MM.1S (cell line): Measurements from ENCODE around the gene ATP6V1A.
A peak's percentile ranks its signal among the peaks of the same experiment; 100 is the strongest.

Experiments
- DNase-seq: peaks from one replicate; pipeline ENCODE4 v3.0.0-alpha.2; 2015
- H2AFZ ChIP-seq: fragments of 300-600 bp; sonication (generic); 2 replicates; pipeline ENCODE4 v1.6.0; 2016; ENCODE audit warnings: antibody characterized with exemption, low read length
- H3F3A ChIP-seq: fragments of 300-600 bp; sonication (generic); 2 replicates; pipeline ENCODE4 v1.6.1; 2016; ENCODE audit warnings: mild to moderate bottlenecking, antibody characterized with exemption, low read length, moderate library complexity, mixed read lengths; ENCODE audit not compliant: insufficient read depth
- H3K27ac ChIP-seq: fragments of 300-600 bp; sonication (generic); 2 replicates; pipeline ENCODE4 v1.5.1; 2016; ENCODE audit warnings: mild to moderate bottlenecking, low read length
- H3K27me3 ChIP-seq: fragments of 300-600 bp; sonication (generic); replicated peaks from 2 replicates; pipeline ENCODE4 v1.6.0; 2016; ENCODE audit warnings: low read length; ENCODE audit not compliant: insufficient read depth
- H3K36me3 ChIP-seq: fragments of 300-600 bp; sonication (generic); replicated peaks from 2 replicates; pipeline ENCODE4 v1.6.1; 2016; ENCODE audit warnings: mild to moderate bottlenecking, low read length, mixed read lengths; ENCODE audit not compliant: insufficient read depth
- H3K4me1 ChIP-seq: fragments of 300-600 bp; sonication (generic); 2 replicates; pipeline ENCODE4 v1.6.1; 2016; ENCODE audit warnings: low read length, mixed read lengths
- H3K4me2 ChIP-seq: fragments of 300-600 bp; sonication (generic); 2 replicates; pipeline ENCODE4 v1.6.0; 2016; ENCODE audit warnings: low read depth, low read length
- H3K4me3 ChIP-seq: fragments of 300-600 bp; sonication (generic); 2 replicates; pipeline ENCODE4 v1.5.1; 2016; ENCODE audit warnings: low read length, mixed read lengths
- H3K79me2 ChIP-seq: fragments of 300-600 bp; sonication (generic); 2 replicates; pipeline ENCODE4 v1.6.1; 2016; ENCODE audit warnings: mixed run types, low read length, mixed read lengths
- H3K9ac ChIP-seq: fragments of 300-600 bp; sonication (generic); 2 replicates; pipeline ENCODE4 v1.6.1; 2016; ENCODE audit warnings: low read length, mixed read lengths
- H3K9me2 ChIP-seq: fragments of 300-600 bp; sonication (generic); replicated peaks from 2 replicates; pipeline ENCODE4 v1.6.1; 2016; ENCODE audit warnings: mild to moderate bottlenecking, low read length, mixed read lengths; ENCODE audit not compliant: insufficient read depth
- H3K9me3 ChIP-seq: fragments of 300-600 bp; sonication (generic); replicated peaks from 2 replicates; pipeline ENCODE4 v1.6.1; 2016; ENCODE audit warnings: mild to moderate bottlenecking, low read length, mixed read lengths; ENCODE audit not compliant: insufficient read depth
- H4K20me1 ChIP-seq: fragments of 300-600 bp; sonication (generic); 2 replicates; pipeline ENCODE4 v1.6.1; 2016; ENCODE audit warnings: mild to moderate bottlenecking, low read length, moderate library complexity, mixed read lengths; ENCODE audit not compliant: insufficient read depth
- CTCF ChIP-seq: fragments of 300-600 bp; sonication (generic); IDR thresholded peaks from 2 replicates; pipeline ENCODE4 v1.5.1; 2016; ENCODE audit warnings: antibody characterized with exemption, low read length, mixed read lengths
- EZH2 ChIP-seq: fragments of 300-600 bp; sonication (generic); optimal IDR thresholded peaks from 2 replicates; pipeline ENCODE3; 2017; ENCODE audit warnings: low read depth, mild to moderate bottlenecking, antibody characterized with exemption, low read length, mixed read lengths
- EZH2phosphoT487 ChIP-seq: fragments of 300-600 bp; sonication (generic); IDR thresholded peaks from 2 replicates; pipeline ENCODE4 v1.6.1; 2018; ENCODE audit warnings: antibody characterized with exemption, low read length

Gene ATP6V1A

GRCh38 chr3:113812854-113813253, 66.0 kb downstream of the ATP6V1A start:
- Histone ChIP-seq H3K36me3 (0 out of 2 replicates have a peak, but pooled peaks cover 8% of the 10 kb centered on the region), H3K9ac (no peak overlapping the region), H3K27ac (no peak overlapping the region), H3K27me3 (no peaks in the 10 kb centered on the region), H3K4me2 (no peak overlapping the region), H3K4me1 (no peaks in the 10 kb centered on the region), H3K4me3 (no peak overlapping the region), H4K20me1 (no peaks in the 10 kb centered on the region), H3K9me3 (no peaks in the 10 kb centered on the region), H3K79me2 (no peaks in the 10 kb centered on the region), H3F3A (no peaks in the 10 kb centered on the region), H3K9me2 (no peaks in the 10 kb centered on the region), H2AFZ (no peak overlapping the region)
- TF ChIP-seq EZH2phosphoT487 (no peak), EZH2 (no peak), CTCF (no peak)
- no peak for DNase-seq

- no peak overlapping the region for H3K4me3 ChIP-seq
- DNase-seq, result no peak
- H3K9me3 ChIP-seq, result no peaks in the 10 kb centered on the region
Observed at GRCh38 chr3:113819866-113820265, 73.0 kb downstream of the ATP6V1A start.

GRCh38 chr3:113825090-113825489, 78.3 kb downstream of the ATP6V1A start:
- no peak overlapping the region for H3K4me3 ChIP-seq
- no peaks in the 10 kb centered on the region for H3F3A ChIP-seq
- H3K4me1 ChIP-seq, result no peaks in the 10 kb centered on the region
- H3K36me3 ChIP-seq, result no peaks in the 10 kb centered on the region
- no peaks in the 10 kb centered on the region for H4K20me1 ChIP-seq
- no peaks in the 10 kb centered on the region for H3K9me3 ChIP-seq
- H3K9me2 ChIP-seq, result no peaks in the 10 kb centered on the region
- no peaks in the 10 kb centered on the region for H3K27me3 ChIP-seq
- no peak overlapping the region for H3K4me2 ChIP-seq
- no peak overlapping the region for H2AFZ ChIP-seq
- no peak overlapping the region for H3K27ac ChIP-seq
- DNase-seq, result no peak
- no peak overlapping the region for H3K9ac ChIP-seq
- H3K79me2 ChIP-seq, result no peaks in the 10 kb centered on the region
- TF ChIP-seq CTCF (peak; percentile 28), EZH2 (no peak)

More at GRCh38 chr3:113819866-113820265, 73.0 kb downstream of the ATP6V1A start:
- Histone ChIP-seq H3K4me2 (no peak overlapping the region), H3K4me1 (no peaks in the 10 kb centered on the region), H3K27me3 (no peaks in the 10 kb centered on the region), H3K36me3 (no peaks in the 10 kb centered on the region), H3K27ac (no peak overlapping the region), H2AFZ (no peak overlapping the region), H4K20me1 (no peaks in the 10 kb centered on the region), H3K9ac (no peak overlapping the region), H3K79me2 (no peaks in the 10 kb centered on the region), H3K9me2 (no peaks in the 10 kb centered on the region), H3F3A (no peaks in the 10 kb centered on the region)
- TF ChIP-seq CTCF, result no peak
- TF ChIP-seq EZH2, result no peak
- TF ChIP-seq EZH2phosphoT487, result no peak
